SK-N-SH (cell line): Measurements from ENCODE around the gene C11orf54. TPM values are rescaled to one million over a fixed set of nuclear protein-coding genes. Genes with fewer than 3 reads are reported as not detected.

Source experiments
- CTCF ChIA-PET: fragments of 300-600, 350-600 bp; formaldehyde crosslinking; extraction: SDS; loops from one replicate; lab custom pipeline; 2021; lab: Yijun Ruan, JAX
- POLR2A ChIA-PET: fragments of 350-600 bp; sonication (Branson Sonifier 250); formaldehyde crosslinking; extraction: SDS; loops from one replicate; lab custom pipeline; 2020; ENCODE audit warnings: antibody characterized with exemption, inconsistent platforms; lab: Yijun Ruan, JAX
- DNase-seq: peaks from one replicate; pipeline ENCODE4 v3.0.0; 2012
- H2AFZ ChIP-seq: fragments of 200-600 bp; sonication (generic); 2 replicates; pipeline ENCODE4 v1.8.1; 2016; ENCODE audit warnings: antibody characterized with exemption, mild to moderate bottlenecking, low read depth
- H3F3A ChIP-seq: fragments of 200-600 bp; sonication (generic); replicated peaks from 2 replicates; pipeline ENCODE3; 2016; ENCODE audit warnings: antibody characterized with exemption, mild to moderate bottlenecking; ENCODE audit not compliant: insufficient read depth
- H3K27ac ChIP-seq, 2 experiments: fragments of 200-500 bp in 1 of 2; fragments of 200-600 bp in 1 of 2; sonication (Bioruptor generic) in 1 of 2; sonication (generic), shearing (Covaris generic) in 1 of 2; 2 replicates each; pipeline versions ENCODE4 v1.5.1 to v1.6.1; 2014 to 2016; ENCODE audit warnings: low read depth in 2 of 2, inconsistent platforms in 1 of 2, low read length in 1 of 2, mild to moderate bottlenecking in 1 of 2, mixed read lengths in 1 of 2
- H3K27me3 ChIP-seq: fragments of 200-600 bp; sonication (generic), shearing (Covaris generic); 2 replicates; pipeline ENCODE4 v1.6.1; 2016; ENCODE audit warnings: mixed run types; ENCODE audit not compliant: insufficient read depth
- H3K36me3 ChIP-seq, 2 experiments: fragments of 200-500 bp in 1 of 2; fragments of 200-600 bp in 1 of 2; sonication (Bioruptor generic) in 1 of 2; sonication (generic) in 1 of 2; replicated peaks in 1 of 2; 2 replicates each; pipeline versions ENCODE3 to v1.5.1; 2014 to 2016; ENCODE audit warnings: low read length in 1 of 2, mild to moderate bottlenecking in 1 of 2; ENCODE audit not compliant: insufficient read depth in 2 of 2, control insufficient read depth in 1 of 2
- H3K4me1 ChIP-seq, 2 experiments: fragments of 200-500 bp in 1 of 2; fragments of 200-600 bp in 1 of 2; sonication (Bioruptor generic) in 1 of 2; sonication (generic), shearing (Covaris generic) in 1 of 2; 2 replicates each; pipeline versions ENCODE4 v1.5.1 to v1.6.1; 2014 to 2016; ENCODE audit warnings: low read depth in 1 of 2, low read length in 1 of 2, mixed run types in 1 of 2; ENCODE audit not compliant: insufficient read depth in 2 of 2, control insufficient read depth in 1 of 2
- H3K4me2 ChIP-seq: fragments of 200-600 bp; sonication (generic), shearing (Covaris generic); 2 replicates; pipeline ENCODE4 v1.6.1; 2017; ENCODE audit warnings: mixed run types
- H3K4me3 ChIP-seq, 2 experiments: fragments of 200-500 bp in 1 of 2; fragments of 200-600 bp in 1 of 2; sonication (Bioruptor generic) in 1 of 2; sonication (generic), shearing (Covaris generic) in 1 of 2; 2 replicates each; pipeline versions ENCODE4 v1.5.1 to v1.8.1; 2014 to 2016; ENCODE audit warnings: low read depth in 2 of 2, inconsistent platforms in 1 of 2, low read length in 1 of 2, mild to moderate bottlenecking in 1 of 2, mixed read lengths in 1 of 2, moderate library complexity in 1 of 2
- H3K79me2 ChIP-seq: fragments of 200-600 bp; sonication (generic); 2 replicates; pipeline ENCODE4 v1.8.1; 2017; ENCODE audit warnings: mild to moderate bottlenecking; ENCODE audit not compliant: insufficient read depth
- H3K9ac ChIP-seq: fragments of 200-600 bp; sonication (generic); 2 replicates; pipeline ENCODE4 v1.6.1; 2017; ENCODE audit warnings: mixed run types
- H3K9me2 ChIP-seq: fragments of 200-600 bp; sonication (generic); 2 replicates; pipeline ENCODE4 v1.6.1; 2017; ENCODE audit warnings: mixed run types
- H3K9me3 ChIP-seq: fragments of 200-600 bp; sonication (generic); 2 replicates; pipeline ENCODE4 v1.6.1; 2017; ENCODE audit warnings: mixed run types, mild to moderate bottlenecking, moderate library complexity
- H4K20me1 ChIP-seq: fragments of 200-600 bp; sonication (generic); 2 replicates; pipeline ENCODE4 v1.6.1; 2017; ENCODE audit warnings: mild to moderate bottlenecking, mixed run types; ENCODE audit not compliant: insufficient read depth
- CHD2 ChIP-seq: fragments of 150-350 bp; IDR thresholded peaks from 2 replicates; pipeline ENCODE4 v1.6.1; 2018; ENCODE audit warnings: low read length; ENCODE audit not compliant: partially characterized antibody
- FOXJ3 ChIP-seq: sonication (generic); formaldehyde crosslinking; IDR thresholded peaks from 2 replicates; pipeline ENCODE4 v1.5.1; 2020; ENCODE audit warnings: mild to moderate bottlenecking, missing genetic modification reagents
- GABPA ChIP-seq: IDR thresholded peaks from 2 replicates; pipeline ENCODE4 v1.4.0; 2012; ENCODE audit warnings: low read depth, mild to moderate bottlenecking
- GATA2 ChIP-seq: sonication (generic); formaldehyde crosslinking; IDR thresholded peaks from 2 replicates; pipeline ENCODE4 v1.5.0; 2020; ENCODE audit warnings: mild to moderate bottlenecking, missing genetic modification reagents
- IRF3 ChIP-seq: fragments of 150-350 bp; IDR thresholded peaks from 2 replicates; pipeline ENCODE4 v1.6.1; 2016; ENCODE audit warnings: mild to moderate bottlenecking, low read depth, low read length
- JUND ChIP-seq: IDR thresholded peaks from 2 replicates; pipeline ENCODE4 v1.4.0; 2012
- MEF2A ChIP-seq: IDR thresholded peaks from 2 replicates; pipeline ENCODE4 v1.4.0; 2012; ENCODE audit warnings: low read depth, borderline replicate concordance
- PBX3 ChIP-seq: IDR thresholded peaks from 2 replicates; pipeline ENCODE4; 2012
- POLR2AphosphoS5 ChIP-seq: IDR thresholded peaks from 2 replicates; pipeline ENCODE4 v1.6.1; 2012; ENCODE audit warnings: low read depth, low read length
- RAD21 ChIP-seq: IDR thresholded peaks from 2 replicates; pipeline ENCODE4 v1.6.1; 2012; ENCODE audit warnings: mild to moderate bottlenecking, low read length
- RCOR1 ChIP-seq: fragments of 150-350 bp; IDR thresholded peaks from 2 replicates; pipeline ENCODE4 v1.6.1; 2017; ENCODE audit warnings: antibody characterized with exemption, low read length
- TCF12 ChIP-seq: IDR thresholded peaks from 2 replicates; pipeline ENCODE4 v1.4.0; 2012
- USF1 ChIP-seq: IDR thresholded peaks from 2 replicates; pipeline ENCODE4 v1.4.0; 2012; ENCODE audit warnings: low read depth, borderline replicate concordance
- USF2 ChIP-seq: fragments of 150-350 bp; IDR thresholded peaks from 2 replicates; pipeline ENCODE4 v1.6.1; 2017; ENCODE audit warnings: antibody characterized with exemption, low read length, low read depth, borderline replicate concordance
- ZBTB33 ChIP-seq: IDR thresholded peaks from 2 replicates; pipeline ENCODE4 v1.4.0; 2012; ENCODE audit warnings: low read depth, borderline replicate concordance
- WGBS: methylation state at CpG from one replicate; pipeline ENCODE4 v1.1.6; 2017; ENCODE audit warnings: low lambda C conversion rate; 5-methylcytosine and 5-hydroxymethylcytosine counted together
- polyA plus RNA-seq, 3 experiments: library from polyadenylated mRNA; depleted of rRNA; stranded (reverse); fragments of >200 nt; gene quantifications; 2 replicates each; pipeline ENCODE4 v1.2.3, GENCODE V29; 2012

C11orf54 gene
- polyA plus RNA-seq, 1 of the 3 experiments (the other 2 are of a cell fraction), result 7.7 TPM

- TF ChIP-seq USF2, result no peak
Observed at GRCh38 chr11:93765551-93765950, 24.1 kb downstream of the C11orf54 start (continued).

GRCh38 chr11:93766504-93766903 is 25.0 kb downstream of the C11orf54 start:
- H3K79me2 ChIP-seq, result no peaks in the 10 kb centered on the region
- H3K9ac ChIP-seq, result no peak overlapping the region
- no peaks in the 10 kb centered on the region for H3K9me2 ChIP-seq
- ChIA-PET CTCF (no interaction called here), POLR2A (interaction anchor here (1.8 kb wide), 1 partner anchor 18 kb away, joined by 6 read pairs; the partner anchor contains the start of gene MED17)
- no peak for DNase-seq
- H3K27me3 ChIP-seq, result no peaks in the 10 kb centered on the region
- H2AFZ ChIP-seq, result no peak overlapping the region
- no peaks in the 10 kb centered on the region for H4K20me1 ChIP-seq
- no peaks in the 10 kb centered on the region for H3F3A ChIP-seq
- no peaks in the 10 kb centered on the region for H3K4me1 ChIP-seq
- no peak overlapping the region for H3K4me3 ChIP-seq
- no peak overlapping the region for H3K4me2 ChIP-seq
- no peak for TF ChIP-seq MEF2A
- no peak for TF ChIP-seq POLR2AphosphoS5
- no peak for TF ChIP-seq GABPA
- TF ChIP-seq IRF3, result no peak
- no peak for TF ChIP-seq ZBTB33
- no peak for TF ChIP-seq CHD2
- no peak for TF ChIP-seq GATA2
- TF ChIP-seq RCOR1, result no peak
- no peak for TF ChIP-seq RAD21
- TF ChIP-seq FOXJ3 (CRISPR knock-in tag), result no peak
- no peak for TF ChIP-seq TCF12
- no peak for TF ChIP-seq USF1
- TF ChIP-seq PBX3, result no peak
- no peak for TF ChIP-seq JUND
- H3K27ac ChIP-seq, result no peak overlapping the region
- 91% methylated on average over 5 of the region's 5 CpGs for WGBS
- peaks cover 5 to 6% of the 10 kb centered on the region in 2 experiments for H3K36me3 ChIP-seq
- no peaks in the 10 kb centered on the region for H3K9me3 ChIP-seq
